K562 (cell line): ENCODE measurements around the gene EXOC6. TPM values are rescaled to one million over a fixed set of nuclear protein-coding genes. Genes with fewer than 3 reads are reported as not detected.

Source experiments
- ATF2 ChIP-seq: sonication (generic); formaldehyde crosslinking; IDR thresholded peaks from 2 replicates; pipeline ENCODE4 v1.8.1; 2022; ENCODE audit warnings: missing genetic modification reagents
- ATF3 ChIP-seq, 2 experiments: fragments of 450-650 bp in 1 of 2; sonication (generic) in 1 of 2; formaldehyde crosslinking in 1 of 2; IDR thresholded peaks in 1 of 2; conservative IDR thresholded peaks in 1 of 2; 2 replicates each; pipeline versions ENCODE4 v1.6.1 to v1.8.1; 2016 to 2023; ENCODE audit warnings: mild to moderate bottlenecking in 2 of 2, moderate library complexity in 2 of 2, inconsistent platforms in 1 of 2, missing genetic modification reagents in 1 of 2
- ATF7 ChIP-seq: fragments of 450-650 bp; IDR thresholded peaks from 2 replicates; pipeline ENCODE4 v1.7.1; 2014; ENCODE audit warnings: mild to moderate bottlenecking, moderate library complexity
- CGGBP1 ChIP-seq: fragments of 250-450 bp; sonication (Bioruptor Pico); IDR thresholded peaks from 2 replicates; pipeline ENCODE4 v1.9.0; 2021; ENCODE audit warnings: mild to moderate bottlenecking
- CTBP1 ChIP-seq: fragments of 450-650 bp; IDR thresholded peaks from 2 replicates; pipeline ENCODE4 v1.6.1; 2016; ENCODE audit warnings: borderline replicate concordance
- DPF2 ChIP-seq: fragments of 450-650 bp; IDR thresholded peaks from 2 replicates; pipeline ENCODE4 v1.6.1; 2016
- HDAC2 ChIP-seq: fragments of 450-650 bp; IDR thresholded peaks from 2 replicates; pipeline ENCODE4 v1.6.1; 2016; ENCODE audit warnings: mild to moderate bottlenecking
- L3MBTL2 ChIP-seq: fragments of 450-650 bp; IDR thresholded peaks from 2 replicates; pipeline ENCODE4 v1.6.1; 2016; ENCODE audit warnings: mild to moderate bottlenecking, moderate library complexity
- MAZ ChIP-seq, 2 experiments: fragments of 450-650 bp in 1 of 2; sonication (generic) in 1 of 2; formaldehyde crosslinking; IDR thresholded peaks in 1 of 2; conservative IDR thresholded peaks in 1 of 2; 2 replicates each; pipeline versions ENCODE4 v1.4.0 to v1.5.0; 2020; ENCODE audit warnings: mild to moderate bottlenecking in 1 of 2, missing genetic modification reagents in 1 of 2
- NRF1 ChIP-seq, 2 experiments: fragments of 450-650 bp; IDR thresholded peaks in 1 of 2; conservative IDR thresholded peaks in 1 of 2; 2 replicates each; pipeline ENCODE4 v1.6.1; 2014; ENCODE audit warnings: mild to moderate bottlenecking in 2 of 2
- PBX2 ChIP-seq, 2 experiments: IDR thresholded peaks in 1 of 2; conservative IDR thresholded peaks in 1 of 2; 2 replicates each; pipeline ENCODE4 v1.6.1; 2016; ENCODE audit warnings: low read depth in 2 of 2, mild to moderate bottlenecking in 1 of 2, missing compliant biosample characterization in 1 of 2, missing genetic modification characterization in 1 of 2, moderate library complexity in 1 of 2
- PURB ChIP-seq: sonication (generic); formaldehyde crosslinking; IDR thresholded peaks from 2 replicates; pipeline ENCODE4 v1.9.0; 2021; ENCODE audit warnings: low read depth, mild to moderate bottlenecking, missing genetic modification reagents
- PYGO2 ChIP-seq: fragments of 450-650 bp; IDR thresholded peaks from 2 replicates; pipeline ENCODE4 v1.6.1; 2016; ENCODE audit warnings: mild to moderate bottlenecking, missing genetic modification characterization, moderate library complexity, missing compliant biosample characterization
- STAT6 ChIP-seq: sonication (generic); formaldehyde crosslinking; IDR thresholded peaks from 2 replicates; pipeline ENCODE4 v1.8.1; 2023; ENCODE audit warnings: mild to moderate bottlenecking, missing genetic modification reagents
- ZFX ChIP-seq: sonication (generic); formaldehyde crosslinking; IDR thresholded peaks from 2 replicates; pipeline ENCODE4 v1.8.0; 2022; ENCODE audit warnings: mild to moderate bottlenecking, missing genetic modification reagents, moderate library complexity
- ZNF282 ChIP-seq: sonication (generic); formaldehyde crosslinking; IDR thresholded peaks from 2 replicates; pipeline ENCODE4 v1.8.1; 2023; ENCODE audit warnings: missing genetic modification reagents
- ZNF551 ChIP-seq: fragments of 250-450 bp; sonication (Bioruptor Pico); IDR thresholded peaks from 2 replicates; pipeline ENCODE4 v1.5.0; 2021; ENCODE audit warnings: mild to moderate bottlenecking, moderate library complexity
- ZNF76 ChIP-seq: fragments of 250-450 bp; sonication (Bioruptor Pico); IDR thresholded peaks from 2 replicates; pipeline ENCODE4 v1.4.0; 2020; ENCODE audit warnings: mild to moderate bottlenecking, moderate library complexity, borderline replicate concordance
- ZNF780A ChIP-seq: fragments of 250-450 bp; sonication (Bioruptor Pico); IDR thresholded peaks from 2 replicates; pipeline ENCODE4 v1.5.0; 2021; ENCODE audit warnings: mild to moderate bottlenecking
- polyA plus RNA-seq, 8 experiments: library from polyadenylated mRNA; depleted of rRNA in 4 of 8; stranded (reverse) in 5 of 8; unstranded in 3 of 8; fragments of >200 nt; fragmentation: Nextera tagmentation in 2 of 8; fragmentation: Illumina TruSeq in 1 of 8; extraction: Ambion mirVana in 2 of 8; extraction: Trizol in 1 of 8; gene quantifications; 2 replicates each; pipeline versions ENCODE4 v1.2.1 to v1.2.3, GENCODE V29; 2011 to 2014; ENCODE audit warnings: inconsistent platforms in 1 of 8, missing spikeins in 1 of 8
- total RNA-seq, 7 experiments: library from RNA; depleted of rRNA in 6 of 7; stranded (reverse); fragments of >200 nt in 6 of 7; fragmentation: Illumina TruSeq in 2 of 7; extraction: Trizol in 2 of 7; gene quantifications; 2 replicates each; pipeline versions ENCODE4 v1.2.1 to v1.2.3, GENCODE V29; 2011 to 2021; ENCODE audit warnings: low replicate concordance in 1 of 7

EXOC6 gene
- total and polyA plus RNA-seq, 9 of the 15 experiments (the other 6 are each of a cell fraction or from before 2014, with no cell fraction given), result 13.9 to 42.8 (median 24.9) TPM

- TF ChIP-seq ATF3 (IDR thresholded peaks at IDR 0.05), result no peak
- TF ChIP-seq ATF3 (CRISPR knock-in tag; conservative IDR thresholded peaks at IDR 0.05), result no peak
- peak; percentile 20; the same call in 1 of the 2 replicates for TF ChIP-seq HDAC2
- no peak for TF ChIP-seq ZNF551
- TF ChIP-seq DPF2, result no peak
- no peak for TF ChIP-seq ZNF282 (CRISPR knock-in tag)
- TF ChIP-seq L3MBTL2, result peak; percentile 44
- TF ChIP-seq STAT6, result no peak
- TF ChIP-seq ZFX (CRISPR knock-in tag), result peak; percentile 57
- TF ChIP-seq CGGBP1 (CRISPR knock-in tag), result no peak
- no peak for TF ChIP-seq ATF2
- TF ChIP-seq ZNF780A (CRISPR knock-in tag), result no peak
- peak; percentile 19 to 52; a peak in 2 of 4 replicates for TF ChIP-seq MAZ (CRISPR knock-in tag; conservative IDR thresholded peaks at IDR 0.05 in 1 of 2, IDR thresholded peaks at IDR 0.05 in 1 of 2)
- TF ChIP-seq CTBP1, result peak; percentile 49; the same call in 1 of the 2 replicates
- peak; percentile 53 to 67; a peak in 3 of 4 replicates for TF ChIP-seq NRF1 (conservative IDR thresholded peaks at IDR 0.05 in 1 of 2, IDR thresholded peaks at IDR 0.05 in 1 of 2)
- no peak for TF ChIP-seq PURB (CRISPR knock-in tag)
- TF ChIP-seq PBX2 (CRISPR knock-in tag; IDR thresholded peaks at IDR 0.05; ENCODE audit: low read depth), result no peak
- no peak for TF ChIP-seq PBX2 (tag; conservative IDR thresholded peaks at IDR 0.05; ENCODE audit: low read depth)
- peak; percentile 56 for TF ChIP-seq ATF7
- no peak for TF ChIP-seq ZNF76 (CRISPR knock-in tag)
- TF ChIP-seq PYGO2 (tag), result no peak
These were observed 223.4 kb downstream of the EXOC6 start (continued) for GRCh38 chr10:93071674-93072224.
